GM12875 (cell line): ENCODE results near the gene KIAA0232.
"Not testable (repeated sequence)": the region's sequence is repeated elsewhere in the genome, so short reads cannot be mapped to it uniquely, and the experiment has no call there.

Experiments used
- H3K4me3 ChIP-seq: one replicate; pipeline ENCODE4 v1.5.1; 2011; ENCODE audit warnings: low read depth, low read length, control low read depth
- CTCF ChIP-seq: IDR thresholded peaks from 2 replicates; pipeline ENCODE4 v1.5.1; 2011; ENCODE audit warnings: low read depth, mild to moderate bottlenecking, control low read depth, inconsistent platforms, low read length, moderate library complexity, borderline replicate concordance; ENCODE audit not compliant: insufficient read depth

KIAA0232 gene

GRCh38 chr4:6905516-6906445 is 123.3 kb downstream of the KIAA0232 start:
- no peak overlapping the region for H3K4me3 ChIP-seq
- no peak for TF ChIP-seq CTCF

- not testable (repeated sequence) for H3K4me3 ChIP-seq
Measured at GRCh38 chr4:6906486-6906885, 124.0 kb downstream of the KIAA0232 start.

GRCh38 chr4:6907658-6908191 is 125.2 kb downstream of the KIAA0232 start:
- peak; percentile 30; the same call in 1 of the 2 replicates for TF ChIP-seq CTCF
- no peak overlapping the region for H3K4me3 ChIP-seq

- TF ChIP-seq CTCF: no peak
- H3K4me3 ChIP-seq: peak overlapping the region; percentile 62
Measured at GRCh38 chr4:6908432-6909112, 126.0 kb downstream of the KIAA0232 start.

- 0 out of 2 replicates have a peak, but pooled peaks have one; percentile 11 for TF ChIP-seq CTCF
Measured at GRCh38 chr4:6909113-6909969, 126.8 kb downstream of the KIAA0232 start, which contains the start of gene TBC1D14. Gene TBC1D14 (plus strand): TSS chr4:6909826. CDS start chr4:6923390, 13,564 bp downstream.

GRCh38 chr4:6909970-6910339 is 127.4 kb downstream of the KIAA0232 start:
- H3K4me3 ChIP-seq: peak overlapping the region; percentile 62
- TF ChIP-seq CTCF: no peak

More at GRCh38 chr4:6909113-6909969, 126.8 kb downstream of the KIAA0232 start, which contains the start of gene TBC1D14:
- H3K4me3 ChIP-seq: peak within 1 kb of the TSS; percentile 62

GRCh38 chr4:6910340-6910959 is 127.9 kb downstream of the KIAA0232 start:
- no peak for TF ChIP-seq CTCF

More at GRCh38 chr4:6910340-6910959, 127.9 kb downstream of the KIAA0232 start:
- peak overlapping the region; percentile 62 for H3K4me3 ChIP-seq
